Breast epithelium (tissue), 4 donors: ENCODE measurements around the gene SIGLEC9. TPM values are rescaled to one million over a fixed set of nuclear protein-coding genes. Genes with fewer than 3 reads are reported as not detected.

Source experiments
- DNase-seq, 2 donors: peaks; one replicate each; pipeline ENCODE4 v3.0.0-alpha.2; 2019; ENCODE audit warnings: low spot score in 2 of 2
- H3K27ac ChIP-seq, 2 donors: fragments of 200-600 bp; sonication (generic) in 1 of 2; one replicate each; pipeline ENCODE4 v1.5.1; 2016 to 2019; ENCODE audit warnings: mild to moderate bottlenecking in 1 of 2
- H3K27me3 ChIP-seq, 2 donors: fragments of 200-600 bp; sonication (generic) in 1 of 2; one replicate each; pipeline versions ENCODE4 v1.5.1 to v1.6.0; 2017 to 2019; ENCODE audit warnings: control low read depth in 1 of 2, mild to moderate bottlenecking in 1 of 2
- H3K36me3 ChIP-seq: fragments of 200-600 bp; one replicate; pipeline ENCODE4 v1.5.1; 2019
- H3K4me1 ChIP-seq, 2 donors: fragments of 200-600 bp; sonication (generic); one replicate each; pipeline ENCODE4 v1.5.1; 2016 to 2019; ENCODE audit warnings: control low read depth in 1 of 2
- H3K4me3 ChIP-seq, 3 donors: fragments of 200-600 bp; sonication (generic); 1 replicate in 2 of 3; 2 replicates in 1 of 3; pipeline ENCODE4 v1.5.1; 2016 to 2019; ENCODE audit warnings: mild to moderate bottlenecking in 3 of 3, moderate library complexity in 2 of 3
- H3K9me3 ChIP-seq, 2 donors: fragments of 200-600 bp; sonication (generic) in 1 of 2; one replicate each; pipeline ENCODE4 v1.5.1; 2016 to 2019; ENCODE audit warnings: control low read depth in 1 of 2
- POLR2A ChIP-seq: fragments of 450-650 bp; IDR thresholded peaks from one replicate; pipeline ENCODE4 v1.6.1; 2016; ENCODE audit warnings: antibody characterized with exemption, mild to moderate bottlenecking, moderate library complexity
- POLR2AphosphoS5 ChIP-seq, 3 donors: sonication (generic); formaldehyde crosslinking; IDR thresholded peaks; one replicate each; pipeline ENCODE4 v1.6.1; 2017; ENCODE audit warnings: antibody characterized with exemption in 3 of 3
- intact Hi-C: fragments of 100-400 bp; cut with DNase I; formaldehyde crosslinking; loops from one replicate; pipeline ENCODE4 v1.15.1; 2023; ENCODE audit warnings: low total_unique reads
- total RNA-seq, 3 donors: library from RNA; depleted of rRNA; stranded (reverse); fragments of >200 nt; gene quantifications; one replicate each; pipeline ENCODE4 v1.1.0, GENCODE V29; 2016
- TF ChIP-seq, protein P1 (sequence below), 3 donors: fragments of 450-650 bp; IDR thresholded peaks; one replicate each; pipeline ENCODE4 v1.5.1; 2016 to 2017; ENCODE audit warnings: antibody characterized with exemption in 3 of 3, mild to moderate bottlenecking in 3 of 3, moderate library complexity in 3 of 3

The SIGLEC9 gene
- total RNA-seq, 3 donors from 2014 or later: 3.4 to 7.0 (median 4.3) TPM

DNA sequence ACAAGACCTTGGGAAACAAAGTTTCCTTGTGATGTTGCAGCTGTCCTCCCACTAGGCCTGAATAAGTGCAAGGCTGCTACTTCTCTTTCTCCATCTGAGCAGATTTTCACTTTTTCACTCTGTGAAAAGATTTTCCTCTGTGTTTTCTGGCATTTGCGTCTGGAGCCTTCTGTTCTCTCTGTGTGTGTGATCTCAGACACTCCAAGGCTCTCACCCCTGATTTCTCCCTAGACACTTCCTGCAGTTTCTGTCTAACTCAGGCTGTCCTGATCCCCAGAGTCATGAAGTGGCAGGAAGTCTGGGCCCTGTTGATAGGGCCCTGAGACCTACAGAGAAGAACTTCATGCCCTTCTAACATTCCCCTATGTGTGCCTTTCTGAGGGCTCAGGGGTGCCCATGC, 54.5 kb downstream of the SIGLEC9 start:
- no peak for DNase-seq
- peaks cover 0 to 17% of the 10 kb centered on the region in 2 donors for H3K27me3 ChIP-seq
- TF ChIP-seq POLR2A (no peak), POLR2AphosphoS5 (IDR thresholded peaks at IDR 0.05) (no peak)
- TF ChIP-seq, protein P1, sequence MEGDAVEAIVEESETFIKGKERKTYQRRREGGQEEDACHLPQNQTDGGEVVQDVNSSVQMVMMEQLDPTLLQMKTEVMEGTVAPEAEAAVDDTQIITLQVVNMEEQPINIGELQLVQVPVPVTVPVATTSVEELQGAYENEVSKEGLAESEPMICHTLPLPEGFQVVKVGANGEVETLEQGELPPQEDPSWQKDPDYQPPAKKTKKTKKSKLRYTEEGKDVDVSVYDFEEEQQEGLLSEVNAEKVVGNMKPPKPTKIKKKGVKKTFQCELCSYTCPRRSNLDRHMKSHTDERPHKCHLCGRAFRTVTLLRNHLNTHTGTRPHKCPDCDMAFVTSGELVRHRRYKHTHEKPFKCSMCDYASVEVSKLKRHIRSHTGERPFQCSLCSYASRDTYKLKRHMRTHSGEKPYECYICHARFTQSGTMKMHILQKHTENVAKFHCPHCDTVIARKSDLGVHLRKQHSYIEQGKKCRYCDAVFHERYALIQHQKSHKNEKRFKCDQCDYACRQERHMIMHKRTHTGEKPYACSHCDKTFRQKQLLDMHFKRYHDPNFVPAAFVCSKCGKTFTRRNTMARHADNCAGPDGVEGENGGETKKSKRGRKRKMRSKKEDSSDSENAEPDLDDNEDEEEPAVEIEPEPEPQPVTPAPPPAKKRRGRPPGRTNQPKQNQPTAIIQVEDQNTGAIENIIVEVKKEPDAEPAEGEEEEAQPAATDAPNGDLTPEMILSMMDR (IDR thresholded peaks at IDR 0.05): no peak
- H3K4me3 ChIP-seq: no peak overlapping the region
- H3K27ac ChIP-seq: no peak overlapping the region
- H3K36me3 ChIP-seq: no peaks in the 10 kb centered on the region
- no peaks in the 10 kb centered on the region for H3K9me3 ChIP-seq
- H3K4me1 ChIP-seq: no peaks in the 10 kb centered on the region
- intact Hi-C loops: no loop called here

Other genes with a start within 250 kb of the SIGLEC9 start
- gene KLK4, start 213.5 kb upstream of the SIGLEC9 start, total RNA-seq: not detected
- 100 to 1,000 TPM in 1 of 3 donors, 10 to 100 TPM in 1, not detected in 1; 16.1 to 182 TPM for gene KLK5, start 171.9 kb upstream of the SIGLEC9 start, total RNA-seq
- gene KLK6, start 155.3 kb upstream of the SIGLEC9 start, total RNA-seq: 10 to 100 TPM in 1 of 3 donors, under 1 TPM in 1, not detected in 1; 0.98 to 14.8 TPM
- gene KLK7, start 141.0 kb upstream of the SIGLEC9 start, total RNA-seq: 100 to 1,000 TPM in 1 of 3 donors, 1 to 10 TPM in 1, not detected in 1; 7.5 to 103 TPM
- 10 to 100 TPM in 2 of 3 donors, not detected in 1; 13.4 to 46.2 TPM for gene KLK8, start 123.3 kb upstream of the SIGLEC9 start, total RNA-seq
- 10 to 100 TPM in 1 of 3 donors, 1 to 10 TPM in 1, not detected in 1; 3.3 to 13.9 TPM for gene KLK10, start 105.2 kb upstream of the SIGLEC9 start, total RNA-seq
- gene KLK11, start 98.3 kb upstream of the SIGLEC9 start, total RNA-seq: 10 to 100 TPM in 1 of 3 donors, 1 to 10 TPM in 1, not detected in 1; 5.6 to 21.1 TPM
- not detected for gene KLK12, start 89.9 kb upstream of the SIGLEC9 start, total RNA-seq
- gene KLK13, start 59.8 kb upstream of the SIGLEC9 start, total RNA-seq: not detected
- under 1 TPM in 1 of 3 donors, not detected in 2; 0.98 TPM for gene KLK14, start 42.0 kb upstream of the SIGLEC9 start, total RNA-seq
- gene CTU1, start 16.5 kb upstream of the SIGLEC9 start, total RNA-seq: 10 to 100 TPM in 1 of 3 donors, 1 to 10 TPM in 2; 5.6 to 10.1 (median 9.2) TPM
- gene SIGLEC7, start 17.4 kb downstream of the SIGLEC9 start, total RNA-seq: 1 to 10 TPM in 2 of 3 donors, under 1 TPM in 1; 0.98 to 3.2 (median 1.8) TPM
- gene CD33, start 100.2 kb downstream of the SIGLEC9 start, total RNA-seq: 10 to 100 TPM in 1 of 3 donors, 1 to 10 TPM in 2; 2.9 to 17.1 (median 6.3) TPM
- not detected for gene SIGLECL1, start 126.2 kb downstream of the SIGLEC9 start, total RNA-seq
- under 1 TPM in 1 of 3 donors, not detected in 2; 0.66 TPM for gene IGLON5, start 186.7 kb downstream of the SIGLEC9 start, total RNA-seq
- gene VSIG10L, start 217.2 kb downstream of the SIGLEC9 start, total RNA-seq: 1 to 10 TPM; 1.3 to 1.8 (median 1.8) TPM
- 100 to 1,000 TPM in 1 of 3 donors, 10 to 100 TPM in 2; 60.7 to 214 (median 88.5) TPM for gene ETFB, start 241.5 kb downstream of the SIGLEC9 start, total RNA-seq
- gene CLDND2, start 244.1 kb downstream of the SIGLEC9 start, total RNA-seq: not detected
- 1 to 10 TPM in 1 of 3 donors, not detected in 2; 2.1 TPM for gene NKG7, start 247.7 kb downstream of the SIGLEC9 start, total RNA-seq